HepG2 (cell line): ENCODE data around the gene RRP12. TPM values are rescaled to one million over a fixed set of nuclear protein-coding genes. Genes with fewer than 3 reads are reported as not detected.

Source experiments
- CREB1 ChIP-seq, 2 experiments: fragments of 450-650 bp in 1 of 2; IDR thresholded peaks; 2 replicates each; pipeline ENCODE4 v1.6.1; 2016 to 2017; ENCODE audit warnings: control low read depth in 1 of 2, mild to moderate bottlenecking in 1 of 2, missing compliant biosample characterization in 1 of 2, missing genetic modification characterization in 1 of 2
- GTF2F1 ChIP-seq: fragments of 150-350 bp; IDR thresholded peaks from 2 replicates; pipeline ENCODE4 v1.6.1; 2014; ENCODE audit warnings: low read length
- MAFG ChIP-seq: sonication (generic); formaldehyde crosslinking; IDR thresholded peaks from 2 replicates; pipeline ENCODE4 v1.5.1; 2020; ENCODE audit warnings: mild to moderate bottlenecking, missing genetic modification reagents
- MIXL1 ChIP-seq: IDR thresholded peaks from 2 replicates; pipeline ENCODE4 v1.6.1; 2016
- NFIC ChIP-seq: IDR thresholded peaks from 2 replicates; pipeline ENCODE4 v1.6.1; 2012; ENCODE audit warnings: mild to moderate bottlenecking, low read length, inconsistent platforms
- NFRKB ChIP-seq: fragments of 450-650 bp; IDR thresholded peaks from 2 replicates; pipeline ENCODE4 v1.6.1; 2017
- NFYB ChIP-seq: sonication (generic); formaldehyde crosslinking; IDR thresholded peaks from 2 replicates; pipeline ENCODE4 v1.4.0; 2020; ENCODE audit warnings: missing genetic modification reagents
- NONO ChIP-seq, 2 experiments: fragments of 450-650 bp in 1 of 2; sonication (generic) in 1 of 2; formaldehyde crosslinking in 1 of 2; IDR thresholded peaks in 1 of 2; conservative IDR thresholded peaks in 1 of 2; 2 replicates each; pipeline versions ENCODE4 v1.6.1 to v1.8.0; 2017 to 2022; ENCODE audit warnings: mild to moderate bottlenecking in 1 of 2, missing genetic modification reagents in 1 of 2, moderate library complexity in 1 of 2
- RBM39 ChIP-seq: fragments of 200-400 bp; formaldehyde crosslinking; IDR thresholded peaks from one replicate; pipeline ENCODE4 v1.6.1; 2018; ENCODE audit warnings: antibody characterized with exemption, mild to moderate bottlenecking, low read depth, low read length; ENCODE audit not compliant: poor library complexity, severe bottlenecking
- ZBTB7A ChIP-seq: sonication (generic); formaldehyde crosslinking; IDR thresholded peaks from 2 replicates; pipeline ENCODE4 v1.8.0; 2022; ENCODE audit warnings: mild to moderate bottlenecking, missing genetic modification reagents
- ZNF138 ChIP-seq: sonication (generic); formaldehyde crosslinking; IDR thresholded peaks from 2 replicates; pipeline ENCODE4 v1.5.0; 2020; ENCODE audit warnings: mild to moderate bottlenecking, low read depth, missing genetic modification reagents
- ZNF143 ChIP-seq: sonication (generic); formaldehyde crosslinking; IDR thresholded peaks from 2 replicates; pipeline ENCODE4 v1.4.0; 2020; ENCODE audit warnings: missing genetic modification reagents
- ZNF251 ChIP-seq: sonication (generic); formaldehyde crosslinking; IDR thresholded peaks from 2 replicates; pipeline ENCODE4 v1.9.0; 2021; ENCODE audit warnings: mild to moderate bottlenecking, missing genetic modification reagents
- ZNF333 ChIP-seq: sonication (generic); formaldehyde crosslinking; IDR thresholded peaks from 2 replicates; pipeline ENCODE4 v1.4.0; 2020; ENCODE audit warnings: mild to moderate bottlenecking, missing genetic modification reagents, borderline replicate concordance
- ZNF7 ChIP-seq: IDR thresholded peaks from 2 replicates; pipeline ENCODE4 v1.6.1; 2016; ENCODE audit warnings: missing biosample characterization, missing genetic modification reagents
- polyA plus RNA-seq, 8 experiments: library from polyadenylated mRNA; depleted of rRNA in 3 of 8; stranded (reverse) in 7 of 8; unstranded in 1 of 8; fragments of >200 nt; fragmentation: Illumina TruSeq in 4 of 8; extraction: Trizol in 4 of 8; gene quantifications; 2 replicates each; pipeline versions ENCODE4 v1.2.1 to v1.2.3, GENCODE V29; 2011 to 2016; ENCODE audit warnings: low read depth in 4 of 8, missing spikeins in 1 of 8, mixed read lengths in 1 of 8; ENCODE audit not compliant: insufficient read depth in 1 of 8
- total RNA-seq, 5 experiments: library from RNA; depleted of rRNA; stranded (reverse); fragments of >200 nt; fragmentation: Illumina TruSeq; extraction: Trizol; gene quantifications; 2 replicates each; pipeline ENCODE4 v1.2.3, GENCODE V29; 2016; ENCODE audit warnings: low read depth in 1 of 5
- TF ChIP-seq, protein P1 (sequence below): sonication (generic); formaldehyde crosslinking; IDR thresholded peaks from 2 replicates; pipeline ENCODE4 v1.8.0; 2022; ENCODE audit warnings: mild to moderate bottlenecking, missing genetic modification reagents
- TF ChIP-seq, protein P2 (sequence below): sonication (generic); formaldehyde crosslinking; IDR thresholded peaks from 2 replicates; pipeline ENCODE4 v1.4.0; 2020; ENCODE audit warnings: missing genetic modification reagents, borderline replicate concordance
- TF ChIP-seq, protein P3 (sequence below): sonication (generic); formaldehyde crosslinking; IDR thresholded peaks from 2 replicates; pipeline ENCODE4 v1.9.0; 2021; ENCODE audit warnings: missing genetic modification reagents, mild to moderate bottlenecking, borderline replicate concordance
- TF ChIP-seq, protein P4 (sequence below): sonication (generic); formaldehyde crosslinking; IDR thresholded peaks from 2 replicates; pipeline ENCODE4 v1.4.0; 2020; ENCODE audit warnings: low read depth, missing genetic modification reagents

The RRP12 gene
- total and polyA plus RNA-seq, 2 of the 13 experiments (the other 11 are each of a cell fraction or from before 2014, with no cell fraction given): 13.2 to 39.4 TPM

DNA sequence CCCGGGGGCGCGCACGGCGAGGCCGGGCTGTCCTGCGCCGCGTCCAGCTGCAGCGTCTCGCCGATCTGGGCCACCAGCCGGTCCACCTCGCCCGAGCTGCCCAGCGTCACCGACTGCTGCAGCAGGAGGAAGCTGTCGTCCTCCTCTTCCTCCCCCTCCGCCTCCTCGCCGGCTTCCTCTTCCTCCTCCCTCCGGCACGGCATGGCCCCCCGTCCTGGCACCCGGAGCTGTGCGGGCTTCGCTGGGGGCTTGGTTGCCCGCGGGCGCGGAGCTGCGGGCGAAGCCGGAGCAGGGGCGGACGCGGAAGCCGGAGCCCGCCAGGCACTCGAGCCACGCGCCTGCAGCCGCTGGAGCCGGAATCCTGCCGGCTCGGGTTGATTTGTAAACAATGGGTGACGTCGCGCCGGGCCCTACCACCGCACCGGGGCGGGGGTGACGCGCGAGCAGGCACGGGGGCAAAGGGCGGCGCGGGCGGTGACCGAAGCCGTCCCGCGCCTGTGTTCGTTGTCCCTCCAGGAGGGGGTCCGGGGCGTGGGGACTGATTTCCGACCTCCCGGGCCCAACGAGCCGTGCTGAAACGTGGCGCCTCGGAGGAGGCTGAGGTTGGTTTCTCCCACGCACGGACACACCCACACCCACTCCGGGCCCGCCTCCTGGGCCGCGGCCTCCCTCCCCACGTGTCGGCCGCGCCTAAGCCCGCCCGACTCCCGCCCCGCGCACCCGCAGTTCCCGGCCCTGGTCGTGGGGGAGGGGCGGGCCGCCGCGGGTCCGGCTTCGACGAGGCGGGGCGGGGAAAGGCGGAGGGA, 66.6 kb downstream of the RRP12 start, which contains the start of gene FRAT2 (continued):
- TF ChIP-seq CREB1 (IDR thresholded peaks at IDR 0.05) (peak; percentile 92), CREB1 (CRISPR knock-in tag; IDR thresholded peaks at IDR 0.05) (peak; percentile 58; the same call in 1 of the 2 replicates), ZNF7 (CRISPR knock-in tag) (no peak), GTF2F1 (no peak), NFIC (no peak), MIXL1 (no peak), ZBTB7A (CRISPR knock-in tag) (no peak), ZNF143 (CRISPR knock-in tag) (no peak), ZNF138 (peak; percentile 44; the same call in 1 of the 2 replicates), MAFG (CRISPR knock-in tag) (no peak), NFYB (CRISPR knock-in tag) (peak; percentile 20; the same call in 1 of the 2 replicates), NFRKB (no peak), NONO (IDR thresholded peaks at IDR 0.05) (no peak), NONO (CRISPR knock-in tag; conservative IDR thresholded peaks at IDR 0.05) (peak; percentile 84), ZNF251 (no peak), RBM39 (peak; percentile 45), ZNF333 (CRISPR knock-in tag) (no peak)
- TF ChIP-seq, protein P1, sequence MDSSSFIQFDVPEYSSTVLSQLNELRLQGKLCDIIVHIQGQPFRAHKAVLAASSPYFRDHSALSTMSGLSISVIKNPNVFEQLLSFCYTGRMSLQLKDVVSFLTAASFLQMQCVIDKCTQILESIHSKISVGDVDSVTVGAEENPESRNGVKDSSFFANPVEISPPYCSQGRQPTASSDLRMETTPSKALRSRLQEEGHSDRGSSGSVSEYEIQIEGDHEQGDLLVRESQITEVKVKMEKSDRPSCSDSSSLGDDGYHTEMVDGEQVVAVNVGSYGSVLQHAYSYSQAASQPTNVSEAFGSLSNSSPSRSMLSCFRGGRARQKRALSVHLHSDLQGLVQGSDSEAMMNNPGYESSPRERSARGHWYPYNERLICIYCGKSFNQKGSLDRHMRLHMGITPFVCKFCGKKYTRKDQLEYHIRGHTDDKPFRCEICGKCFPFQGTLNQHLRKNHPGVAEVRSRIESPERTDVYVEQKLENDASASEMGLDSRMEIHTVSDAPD (CRISPR knock-in tag): peak; percentile 63
- TF ChIP-seq, protein P2, sequence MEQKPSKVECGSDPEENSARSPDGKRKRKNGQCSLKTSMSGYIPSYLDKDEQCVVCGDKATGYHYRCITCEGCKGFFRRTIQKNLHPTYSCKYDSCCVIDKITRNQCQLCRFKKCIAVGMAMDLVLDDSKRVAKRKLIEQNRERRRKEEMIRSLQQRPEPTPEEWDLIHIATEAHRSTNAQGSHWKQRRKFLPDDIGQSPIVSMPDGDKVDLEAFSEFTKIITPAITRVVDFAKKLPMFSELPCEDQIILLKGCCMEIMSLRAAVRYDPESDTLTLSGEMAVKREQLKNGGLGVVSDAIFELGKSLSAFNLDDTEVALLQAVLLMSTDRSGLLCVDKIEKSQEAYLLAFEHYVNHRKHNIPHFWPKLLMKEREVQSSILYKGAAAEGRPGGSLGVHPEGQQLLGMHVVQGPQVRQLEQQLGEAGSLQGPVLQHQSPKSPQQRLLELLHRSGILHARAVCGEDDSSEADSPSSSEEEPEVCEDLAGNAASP (CRISPR knock-in tag): no peak
- TF ChIP-seq, protein P3, sequence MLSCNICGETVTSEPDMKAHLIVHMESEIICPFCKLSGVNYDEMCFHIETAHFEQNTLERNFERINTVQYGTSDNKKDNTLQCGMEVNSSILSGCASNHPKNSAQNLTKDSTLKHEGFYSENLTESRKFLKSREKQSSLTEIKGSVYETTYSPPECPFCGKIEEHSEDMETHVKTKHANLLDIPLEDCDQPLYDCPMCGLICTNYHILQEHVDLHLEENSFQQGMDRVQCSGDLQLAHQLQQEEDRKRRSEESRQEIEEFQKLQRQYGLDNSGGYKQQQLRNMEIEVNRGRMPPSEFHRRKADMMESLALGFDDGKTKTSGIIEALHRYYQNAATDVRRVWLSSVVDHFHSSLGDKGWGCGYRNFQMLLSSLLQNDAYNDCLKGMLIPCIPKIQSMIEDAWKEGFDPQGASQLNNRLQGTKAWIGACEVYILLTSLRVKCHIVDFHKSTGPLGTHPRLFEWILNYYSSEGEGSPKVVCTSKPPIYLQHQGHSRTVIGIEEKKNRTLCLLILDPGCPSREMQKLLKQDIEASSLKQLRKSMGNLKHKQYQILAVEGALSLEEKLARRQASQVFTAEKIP (CRISPR knock-in tag): no peak
- TF ChIP-seq, protein P4, sequence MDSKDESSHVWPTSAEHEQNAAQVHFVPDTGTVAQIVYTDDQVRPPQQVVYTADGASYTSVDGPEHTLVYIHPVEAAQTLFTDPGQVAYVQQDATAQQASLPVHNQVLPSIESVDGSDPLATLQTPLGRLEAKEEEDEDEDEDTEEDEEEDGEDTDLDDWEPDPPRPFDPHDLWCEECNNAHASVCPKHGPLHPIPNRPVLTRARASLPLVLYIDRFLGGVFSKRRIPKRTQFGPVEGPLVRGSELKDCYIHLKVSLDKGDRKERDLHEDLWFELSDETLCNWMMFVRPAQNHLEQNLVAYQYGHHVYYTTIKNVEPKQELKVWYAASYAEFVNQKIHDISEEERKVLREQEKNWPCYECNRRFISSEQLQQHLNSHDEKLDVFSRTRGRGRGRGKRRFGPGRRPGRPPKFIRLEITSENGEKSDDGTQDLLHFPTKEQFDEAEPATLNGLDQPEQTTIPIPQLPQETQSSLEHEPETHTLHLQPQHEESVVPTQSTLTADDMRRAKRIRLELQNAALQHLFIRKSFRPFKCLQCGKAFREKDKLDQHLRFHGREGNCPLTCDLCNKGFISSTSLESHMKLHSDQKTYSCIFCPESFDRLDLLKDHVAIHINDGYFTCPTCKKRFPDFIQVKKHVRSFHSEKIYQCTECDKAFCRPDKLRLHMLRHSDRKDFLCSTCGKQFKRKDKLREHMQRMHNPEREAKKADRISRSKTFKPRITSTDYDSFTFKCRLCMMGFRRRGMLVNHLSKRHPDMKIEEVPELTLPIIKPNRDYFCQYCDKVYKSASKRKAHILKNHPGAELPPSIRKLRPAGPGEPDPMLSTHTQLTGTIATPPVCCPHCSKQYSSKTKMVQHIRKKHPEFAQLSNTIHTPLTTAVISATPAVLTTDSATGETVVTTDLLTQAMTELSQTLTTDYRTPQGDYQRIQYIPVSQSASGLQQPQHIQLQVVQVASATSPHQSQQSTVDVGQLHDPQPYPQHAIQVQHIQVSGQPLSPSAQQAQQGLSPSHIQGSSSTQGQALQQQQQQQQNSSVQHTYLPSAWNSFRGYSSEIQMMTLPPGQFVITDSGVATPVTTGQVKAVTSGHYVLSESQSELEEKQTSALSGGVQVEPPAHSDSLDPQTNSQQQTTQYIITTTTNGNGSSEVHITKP (CRISPR knock-in tag): peak; percentile 99
